GM12878 (cell line): ENCODE data around the gene TM7SF2. TPM values are rescaled to one million over a fixed set of nuclear protein-coding genes. Genes with fewer than 3 reads are reported as not detected.

ENCODE experiments used
- ATAC-seq: fragments of 200-7000 bp; cut with Tn5 transposase; 3 replicates; pipeline ENCODE4 v1.9.1; 2020; ENCODE audit warnings: mild to moderate bottlenecking, moderate library complexity
- BruUV-seq: library from RNA; stranded (reverse); fragments of 400-500 nt; replicated peaks from 2 replicates; lab custom pipeline; 2021; lab: Mats Ljungman, UMichigan
- CTCF ChIA-PET: fragments of 300-600 bp; sonication (Branson Sonifier 250); formaldehyde crosslinking; extraction: SDS; loops from one replicate; lab custom pipeline; 2021; ENCODE audit warnings: inconsistent platforms; lab: Yijun Ruan, JAX
- POLR2A ChIA-PET: fragments of 350-600 bp; formaldehyde crosslinking; extraction: SDS; loops from one replicate; lab custom pipeline; 2021; ENCODE audit warnings: inconsistent platforms; lab: Charles Lee
- RAD21 ChIA-PET: fragments of 300-600 bp; sonication (Branson Sonifier 250); formaldehyde crosslinking; loops from one replicate; lab custom pipeline; 2023; ENCODE audit warnings: antibody characterized with exemption; ENCODE audit not compliant: unreplicated experiment; lab: Charles Lee
- SMC1A ChIA-PET: fragments of 300-600 bp; sonication (Branson Sonifier 250); formaldehyde crosslinking; loops from one replicate; lab custom pipeline; 2023; ENCODE audit not compliant: unreplicated experiment, uncharacterized antibody; lab: Charles Lee
- DNase-seq: peaks from one replicate; pipeline ENCODE4 v3.0.0-alpha.2; 2011; ENCODE audit warnings: low read depth, low spot score
- FAIRE-seq: peaks from 3 replicates; lab custom pipeline; 2011; peaks lifted over from hg19 to GRCh38; lab: Jason Lieb, UNC
- H2AFZ ChIP-seq: 2 replicates; pipeline ENCODE4 v1.6.0; 2011; ENCODE audit warnings: low read depth, low read length, control low read depth; ENCODE audit not compliant: control insufficient read depth
- H3K27ac ChIP-seq: 2 replicates; pipeline ENCODE4 v1.5.1; 2011; ENCODE audit warnings: control low read depth; ENCODE audit not compliant: control insufficient read depth, insufficient read depth
- H3K27me3 ChIP-seq, 2 experiments: replicated peaks in 1 of 2; 2 replicates each; pipeline versions ENCODE4 v1.6.0 to v1.6.1; 2011; ENCODE audit warnings: low read length in 1 of 2; ENCODE audit not compliant: control insufficient read depth in 2 of 2, insufficient read depth in 2 of 2
- H3K36me3 ChIP-seq, 2 experiments: 2 replicates each; pipeline ENCODE4 v1.5.1; 2011; ENCODE audit warnings: low read length in 1 of 2; ENCODE audit not compliant: control insufficient read depth in 2 of 2, insufficient read depth in 2 of 2
- H3K4me1 ChIP-seq: 2 replicates; pipeline ENCODE4 v1.6.1; 2011; ENCODE audit warnings: mild to moderate bottlenecking, low read length, moderate library complexity, mixed read lengths; ENCODE audit not compliant: control insufficient read depth, insufficient read depth
- H3K4me2 ChIP-seq: 2 replicates; pipeline ENCODE4 v1.6.0; 2011; ENCODE audit warnings: control low read depth; ENCODE audit not compliant: control insufficient read depth, insufficient read depth
- H3K4me3 ChIP-seq: fragments of 200-600 bp; sonication (generic); 2 replicates; pipeline ENCODE4 v1.5.1; 2016
- H3K79me2 ChIP-seq: 2 replicates; pipeline ENCODE4 v1.6.0; 2011; ENCODE audit warnings: low read length; ENCODE audit not compliant: control insufficient read depth, insufficient read depth
- H3K9ac ChIP-seq: 2 replicates; pipeline ENCODE4 v1.8.0; 2011; ENCODE audit warnings: low read length, control low read depth, mixed read lengths; ENCODE audit not compliant: control insufficient read depth, insufficient read depth
- H3K9me3 ChIP-seq: replicated peaks from 3 replicates; pipeline ENCODE4 v1.5.1; 2011; ENCODE audit warnings: mild to moderate bottlenecking, low read length; ENCODE audit not compliant: control insufficient read depth, insufficient read depth
- H4K20me1 ChIP-seq: 2 replicates; pipeline ENCODE4 v1.6.0; 2011; ENCODE audit not compliant: control insufficient read depth, insufficient read depth
- BHLHE40 ChIP-seq, 2 experiments: fragments of 450-650 bp in 1 of 2; IDR thresholded peaks; 2 replicates each; pipeline ENCODE4 v1.6.1; 2011 to 2017; ENCODE audit warnings: low read depth in 2 of 2, borderline replicate concordance in 1 of 2, improper control_type of control experiment in 1 of 2, low read length in 1 of 2, mild to moderate bottlenecking in 1 of 2
- CBX3 ChIP-seq: fragments of 200-600 bp; sonication (generic); IDR thresholded peaks from 2 replicates; pipeline ENCODE4 v1.6.1; 2016; ENCODE audit warnings: low read depth, borderline replicate concordance
- CHD4 ChIP-seq: fragments of 200-600 bp; sonication (generic); IDR thresholded peaks from 2 replicates; pipeline ENCODE4 v1.6.1; 2016; ENCODE audit warnings: mild to moderate bottlenecking
- FOXM1 ChIP-seq: IDR thresholded peaks from 2 replicates; pipeline ENCODE4 v1.6.1; 2012; ENCODE audit warnings: low read depth, mild to moderate bottlenecking, inconsistent platforms, low read length, moderate library complexity
- GABPA ChIP-seq: IDR thresholded peaks from 2 replicates; pipeline ENCODE4 v1.6.1; 2014; ENCODE audit warnings: antibody characterized with exemption, low read depth, mild to moderate bottlenecking, inconsistent platforms
- HDAC6 ChIP-seq: fragments of 200-600 bp; sonication (generic); IDR thresholded peaks from one replicate; pipeline ENCODE4 v1.8.0; 2017; ENCODE audit warnings: antibody characterized with exemption; ENCODE audit not compliant: unreplicated experiment
- KLF5 ChIP-seq: fragments of 450-650 bp; IDR thresholded peaks from 2 replicates; pipeline ENCODE4 v1.6.1; 2014; ENCODE audit warnings: mild to moderate bottlenecking; ENCODE audit not compliant: partially characterized antibody
- NR2C2 ChIP-seq: IDR thresholded peaks from 2 replicates; pipeline ENCODE4 v1.6.1; 2011; ENCODE audit warnings: borderline replicate concordance, low read depth; ENCODE audit not compliant: control insufficient read depth, insufficient read length
- NRF1 ChIP-seq: conservative IDR thresholded peaks from 2 replicates; pipeline ENCODE4 v1.6.1; 2011; ENCODE audit warnings: mild to moderate bottlenecking, low read depth, low read length, improper control_type of control experiment
- PAX5 ChIP-seq: IDR thresholded peaks from 2 replicates; pipeline ENCODE4 v1.6.1; 2011; ENCODE audit warnings: low read depth, low read length, borderline replicate concordance
- PBX3 ChIP-seq: IDR thresholded peaks from 2 replicates; pipeline ENCODE4 v1.6.1; 2011; ENCODE audit warnings: mild to moderate bottlenecking, low read depth, low read length, moderate library complexity; ENCODE audit not compliant: insufficient replicate concordance
- POLR2AphosphoS2 ChIP-seq: IDR thresholded peaks from 2 replicates; pipeline ENCODE4 v1.6.1; 2011; ENCODE audit warnings: low read depth, mild to moderate bottlenecking, low read length, improper control_type of control experiment, moderate library complexity
- REST ChIP-seq: IDR thresholded peaks from 2 replicates; pipeline ENCODE4 v1.6.1; 2012; ENCODE audit warnings: mild to moderate bottlenecking, low read depth, low read length
- SKIL ChIP-seq: fragments of 450-650 bp; IDR thresholded peaks from 2 replicates; pipeline ENCODE4 v1.6.1; 2017; ENCODE audit warnings: mild to moderate bottlenecking, low read depth, inconsistent platforms; ENCODE audit not compliant: poor library complexity, severe bottlenecking
- USF2 ChIP-seq: IDR thresholded peaks from 2 replicates; pipeline ENCODE4 v1.6.1; 2011; ENCODE audit warnings: low read depth, low read length, improper control_type of control experiment, borderline replicate concordance
- ZSCAN29 ChIP-seq: fragments of 450-650 bp; IDR thresholded peaks from 2 replicates; pipeline ENCODE4 v1.6.1; 2017; ENCODE audit warnings: mild to moderate bottlenecking, moderate library complexity
- WGBS: methylation state at CpG from one replicate; pipeline ENCODE4 v1.1.6; 2016; ENCODE audit warnings: low lambda C conversion rate; ENCODE audit not compliant: insufficient replicate concordance, insufficient coverage; ENCODE audit errors: missing lambda C conversion rate; 5-methylcytosine and 5-hydroxymethylcytosine counted together
- in situ Hi-C: fragments of 300-500 bp; cut with MboI; formaldehyde crosslinking; loops from 9 replicates; pipeline ENCODE4 v1.14.3; 2018; ENCODE audit warnings: mixed read lengths
- intact Hi-C: fragments of 100-400 bp; cut with micrococcal nuclease; formaldehyde crosslinking; loops from one replicate; pipeline ENCODE4 v1.14.2; 2022; ENCODE audit not compliant: unreplicated experiment
- polyA plus RNA-seq, 11 experiments: library from polyadenylated mRNA; depleted of rRNA in 4 of 11; unstranded in 6 of 11; stranded (reverse) in 5 of 11; fragments of >200 nt; fragmentation: Nextera tagmentation in 4 of 11; fragmentation: Illumina TruSeq in 1 of 11; extraction: Ambion mirVana in 4 of 11; extraction: Trizol in 1 of 11; gene quantifications; 1 replicate in 1 of 11; 2 replicates in 10 of 11; pipeline versions ENCODE4 v1.2.1 to v1.2.3, GENCODE V29; 2011 to 2016; ENCODE audit warnings: inconsistent platforms in 2 of 11, missing spikeins in 2 of 11, low read depth in 1 of 11
- total RNA-seq, 4 experiments: library from RNA; depleted of rRNA in 3 of 4; stranded (reverse); fragments of >200 nt in 3 of 4; fragmentation: Illumina TruSeq in 1 of 4; extraction: Trizol in 1 of 4; gene quantifications; 2 replicates each; pipeline versions ENCODE4 v1.2.1 to v1.2.3, GENCODE V29; 2013 to 2021

The TM7SF2 gene
- total and polyA plus RNA-seq, 10 of the 15 experiments (the other 5 are each of a cell fraction or from before 2014, with no cell fraction given): 0.52 to 57.7 (median 20.7) TPM

- H2AFZ ChIP-seq: no peak overlapping the region
- no peak overlapping the region for H3K9ac ChIP-seq
- H3K4me2 ChIP-seq: no peak overlapping the region
- H3K27me3 ChIP-seq: no peaks in the 10 kb centered on the region; a peak in 2 of 4 replicates
- no peaks in the 10 kb centered on the region for H3K79me2 ChIP-seq
- SMC1A ChIA-PET: no interaction called here
- FAIRE-seq (peak; percentile 71), ATAC-seq (no peak), DNase-seq (no peak)
- H3K27ac ChIP-seq: no peak overlapping the region
- CTCF ChIA-PET: no interaction called here
- POLR2A ChIA-PET: no interaction called here
- RAD21 ChIA-PET: no interaction called here
- H3K36me3 ChIP-seq: no peaks in the 10 kb centered on the region
- no peaks in the 10 kb centered on the region for H3K4me1 ChIP-seq
- intact Hi-C loops: loop anchor here (2.0 kb wide), 1 partner anchor 21 kb away; no protein-coding TSS in a partner anchor
- no peaks in the 10 kb centered on the region for H3K9me3 ChIP-seq
- no peaks in the 10 kb centered on the region for H4K20me1 ChIP-seq
- H3K4me3 ChIP-seq: no peak overlapping the region
- WGBS: 30% methylated on average over 7 of the region's 7 CpGs
- TF ChIP-seq HDAC6: no peak
- no peak for TF ChIP-seq GABPA
- no peak for TF ChIP-seq NR2C2
- TF ChIP-seq USF2: no peak
- no peak for TF ChIP-seq POLR2AphosphoS2
- no peak for TF ChIP-seq PBX3
- TF ChIP-seq PAX5: no peak
- TF ChIP-seq BHLHE40 (IDR thresholded peaks at IDR 0.05; ENCODE audit: borderline replicate concordance in 1 of 2, low read depth in 2 of 2, low read length in 1 of 2): no peak
- no peak for TF ChIP-seq ZSCAN29
- TF ChIP-seq CBX3: no peak
- no peak for TF ChIP-seq CHD4
- TF ChIP-seq NRF1: no peak
- no peak for TF ChIP-seq KLF5
- TF ChIP-seq SKIL: no peak
- no peak for TF ChIP-seq FOXM1
- no peak for TF ChIP-seq REST
- TF ChIP-seq, all 136 proteins: peak for 0
- no TSS peak for BruUV-seq
- in situ Hi-C loops: no loop called here
Measured at GRCh38 chr11:65141896-65142494, 30.3 kb downstream of the TM7SF2 start.
